ENCODE results near the gene ELOVL1. TPM values are rescaled to one million over a fixed set of nuclear protein-coding genes. Genes with fewer than 3 reads are reported as not detected.

Gene ELOVL1
- total RNA-seq, 1 donor from 2014 or later = 100 TPM

- H3K4me3 ChIP-seq (ENCODE audit: low read depth, low read length) = no peak overlapping the region
- DNase-seq (ENCODE audit: low read depth) = no peak
- TF ChIP-seq CTCF (conservative IDR thresholded peaks at IDR 0.05; ENCODE audit: low read depth, low read length) = no peak
Observed at GRCh38 chr1:43340559-43340958, 27.3 kb downstream of the ELOVL1 start.

- TF ChIP-seq CTCF (conservative IDR thresholded peaks at IDR 0.05; ENCODE audit: low read depth, low read length) = no peak
- no peak for DNase-seq (ENCODE audit: low read depth)
- H3K4me3 ChIP-seq (ENCODE audit: low read depth, low read length) = no peak overlapping the region
Observed at GRCh38 chr1:43339584-43340232, 28.1 kb downstream of the ELOVL1 start.

- TF ChIP-seq CTCF (conservative IDR thresholded peaks at IDR 0.05; ENCODE audit: low read depth, low read length) = no peak
- no peak overlapping the region for H3K4me3 ChIP-seq (ENCODE audit: low read depth, low read length)
- DNase-seq (ENCODE audit: low read depth) = no peak
Observed at GRCh38 chr1:43338001-43338400, 29.8 kb downstream of the ELOVL1 start.

- no peak for TF ChIP-seq CTCF (conservative IDR thresholded peaks at IDR 0.05; ENCODE audit: low read depth, low read length)
- H3K4me3 ChIP-seq (ENCODE audit: low read depth, low read length) = no peak within 1 kb of the TSS
- DNase-seq (ENCODE audit: low read depth) = no peak
Observed at GRCh38 chr1:43337588-43337987, 30.2 kb downstream of the ELOVL1 start, which contains the start of gene MPL. Gene MPL, plus strand, starts transcription at chr1:43337818. Its CDS starts 31 bp downstream, at chr1:43337849.

GRCh38 chr1:43334453-43335205 is 33.2 kb downstream of the ELOVL1 start:
- H3K4me3 ChIP-seq (ENCODE audit: low read depth, low read length) = no peak overlapping the region
- peak; percentile 13 for TF ChIP-seq CTCF (conservative IDR thresholded peaks at IDR 0.05; ENCODE audit: low read depth, low read length)
- DNase-seq (ENCODE audit: low read depth) = no peak

- no peak overlapping the region for H3K4me3 ChIP-seq (ENCODE audit: low read depth, low read length)
- no peak for TF ChIP-seq CTCF (conservative IDR thresholded peaks at IDR 0.05; ENCODE audit: low read depth, low read length)
- no peak for DNase-seq (ENCODE audit: low read depth)
Observed at GRCh38 chr1:43331688-43332087, 36.1 kb downstream of the ELOVL1 start.

Measured in epithelial cell of proximal tubule (primary cell).